Colon (tissue), 2 donors: ENCODE results near the gene NRK.
"Not testable (repeated sequence)": the region's sequence is repeated elsewhere in the genome, so short reads cannot be mapped to it uniquely, and the experiment has no call there.

Experiments used
- FAIRE-seq: peaks from 2 replicates; lab custom pipeline; 2012; peaks lifted over from hg19 to GRCh38; lab: Jason Lieb, UNC
- donor health status: control.
- donor health status: control.

The NRK gene

GRCh38 chrX:105880491-105880890 is 58.2 kb downstream of the NRK start:
- FAIRE-seq: no peak

GRCh38 chrX:105882581-105883275 is 60.4 kb downstream of the NRK start:
- peak; percentile 68 for FAIRE-seq

GRCh38 chrX:105894721-105895120 is 72.4 kb downstream of the NRK start:
- FAIRE-seq: no peak

GRCh38 chrX:105909576-105909975 is 87.2 kb downstream of the NRK start:
- FAIRE-seq: no peak

- FAIRE-seq: no peak
Observed at GRCh38 chrX:105910563-105911105, 88.3 kb downstream of the NRK start.

GRCh38 chrX:105945266-105945665 is 122.9 kb downstream of the NRK start:
- no peak for FAIRE-seq

GRCh38 chrX:105969487-105969886 is 147.1 kb downstream of the NRK start:
- FAIRE-seq: no peak

GRCh38 chrX:105972690-105973386 is 150.5 kb downstream of the NRK start:
- peak; percentile 92 for FAIRE-seq

GRCh38 chrX:105973387-105973739 is 151.0 kb downstream of the NRK start:
- FAIRE-seq: no peak

- peak; percentile 28 for FAIRE-seq
Observed at GRCh38 chrX:105975382-105975781, 153.0 kb downstream of the NRK start.

- FAIRE-seq: no peak
Observed at GRCh38 chrX:105981772-105982485, 159.6 kb downstream of the NRK start.

GRCh38 chrX:105988487-105988886 is 166.1 kb downstream of the NRK start:
- FAIRE-seq: not testable (repeated sequence)

GRCh38 chrX:105999294-105999693 is 177.0 kb downstream of the NRK start:
- FAIRE-seq: no peak

GRCh38 chrX:106000203-106000602 is 177.9 kb downstream of the NRK start:
- no peak for FAIRE-seq

GRCh38 chrX:106000609-106001008 is 178.3 kb downstream of the NRK start:
- not testable (repeated sequence) for FAIRE-seq

- FAIRE-seq: no peak
Observed at GRCh38 chrX:106005684-106006083, 183.3 kb downstream of the NRK start.

GRCh38 chrX:106007815-106008214 is 185.5 kb downstream of the NRK start:
- no peak for FAIRE-seq
